ENCODE results near the gene SAG. TPM values are rescaled to one million over a fixed set of nuclear protein-coding genes. Genes with fewer than 3 reads are reported as not detected.

Gene SAG
- total and polyA plus RNA-seq, 4 donors: not detected

- Histone ChIP-seq H3K9ac (ENCODE audit: low read depth in 1 of 2, low read length in 2 of 2) (no peak overlapping the region), H3K9me3 (ENCODE audit: control insufficient read depth in 4 of 4, low read length in 3 of 4) (peaks cover 0 to 3% (median 0%) of the 10 kb centered on the region in 4 donors), H3K27me3 (ENCODE audit: control insufficient read depth in 4 of 4, insufficient read depth in 4 of 4, low read length in 3 of 4) (no peaks in the 10 kb centered on the region), H3K36me3 (ENCODE audit: control insufficient read depth in 4 of 4, insufficient read depth in 3 of 4, low read depth in 1 of 4, low read length in 3 of 4) (peaks cover 0 to 6% (median under 1%) of the 10 kb centered on the region in 4 donors), H3K27ac (ENCODE audit: low read depth in 1 of 2, low read length in 2 of 2) (no peak overlapping the region), H3K4me1 (ENCODE audit: control insufficient read depth in 4 of 4, insufficient read depth in 4 of 4, low read length in 3 of 4) (no peaks in the 10 kb centered on the region), H3K4me3 (ENCODE audit: low read depth in 1 of 3, low read length in 3 of 3) (no peak overlapping the region)
- TF ChIP-seq NR2F2 (IDR thresholded peaks at IDR 0.05): no peak
- no peak for TF ChIP-seq HNF4G (IDR thresholded peaks at IDR 0.05)
- no peak for TF ChIP-seq REST (IDR thresholded peaks at IDR 0.05)
- TF ChIP-seq, protein P1, sequence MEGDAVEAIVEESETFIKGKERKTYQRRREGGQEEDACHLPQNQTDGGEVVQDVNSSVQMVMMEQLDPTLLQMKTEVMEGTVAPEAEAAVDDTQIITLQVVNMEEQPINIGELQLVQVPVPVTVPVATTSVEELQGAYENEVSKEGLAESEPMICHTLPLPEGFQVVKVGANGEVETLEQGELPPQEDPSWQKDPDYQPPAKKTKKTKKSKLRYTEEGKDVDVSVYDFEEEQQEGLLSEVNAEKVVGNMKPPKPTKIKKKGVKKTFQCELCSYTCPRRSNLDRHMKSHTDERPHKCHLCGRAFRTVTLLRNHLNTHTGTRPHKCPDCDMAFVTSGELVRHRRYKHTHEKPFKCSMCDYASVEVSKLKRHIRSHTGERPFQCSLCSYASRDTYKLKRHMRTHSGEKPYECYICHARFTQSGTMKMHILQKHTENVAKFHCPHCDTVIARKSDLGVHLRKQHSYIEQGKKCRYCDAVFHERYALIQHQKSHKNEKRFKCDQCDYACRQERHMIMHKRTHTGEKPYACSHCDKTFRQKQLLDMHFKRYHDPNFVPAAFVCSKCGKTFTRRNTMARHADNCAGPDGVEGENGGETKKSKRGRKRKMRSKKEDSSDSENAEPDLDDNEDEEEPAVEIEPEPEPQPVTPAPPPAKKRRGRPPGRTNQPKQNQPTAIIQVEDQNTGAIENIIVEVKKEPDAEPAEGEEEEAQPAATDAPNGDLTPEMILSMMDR (IDR thresholded peaks at IDR 0.05; ENCODE audit: low read depth, low read length, missing input control): no peak
- TF ChIP-seq GABPA (IDR thresholded peaks at IDR 0.05 in 1 of 2, conservative IDR thresholded peaks at IDR 0.05 in 1 of 2): no peak
- no peak for TF ChIP-seq FOXA2 (IDR thresholded peaks at IDR 0.05)
- no peak for TF ChIP-seq EGR1 (IDR thresholded peaks at IDR 0.05; ENCODE audit: low read depth in 2 of 2)
- TF ChIP-seq, protein P2, sequence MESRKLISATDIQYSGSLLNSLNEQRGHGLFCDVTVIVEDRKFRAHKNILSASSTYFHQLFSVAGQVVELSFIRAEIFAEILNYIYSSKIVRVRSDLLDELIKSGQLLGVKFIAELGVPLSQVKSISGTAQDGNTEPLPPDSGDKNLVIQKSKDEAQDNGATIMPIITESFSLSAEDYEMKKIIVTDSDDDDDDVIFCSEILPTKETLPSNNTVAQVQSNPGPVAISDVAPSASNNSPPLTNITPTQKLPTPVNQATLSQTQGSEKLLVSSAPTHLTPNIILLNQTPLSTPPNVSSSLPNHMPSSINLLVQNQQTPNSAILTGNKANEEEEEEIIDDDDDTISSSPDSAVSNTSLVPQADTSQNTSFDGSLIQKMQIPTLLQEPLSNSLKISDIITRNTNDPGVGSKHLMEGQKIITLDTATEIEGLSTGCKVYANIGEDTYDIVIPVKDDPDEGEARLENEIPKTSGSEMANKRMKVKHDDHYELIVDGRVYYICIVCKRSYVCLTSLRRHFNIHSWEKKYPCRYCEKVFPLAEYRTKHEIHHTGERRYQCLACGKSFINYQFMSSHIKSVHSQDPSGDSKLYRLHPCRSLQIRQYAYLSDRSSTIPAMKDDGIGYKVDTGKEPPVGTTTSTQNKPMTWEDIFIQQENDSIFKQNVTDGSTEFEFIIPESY (IDR thresholded peaks at IDR 0.05): no peak
- TF ChIP-seq RAD21 (IDR thresholded peaks at IDR 0.05): no peak
- TF ChIP-seq, protein P3, sequence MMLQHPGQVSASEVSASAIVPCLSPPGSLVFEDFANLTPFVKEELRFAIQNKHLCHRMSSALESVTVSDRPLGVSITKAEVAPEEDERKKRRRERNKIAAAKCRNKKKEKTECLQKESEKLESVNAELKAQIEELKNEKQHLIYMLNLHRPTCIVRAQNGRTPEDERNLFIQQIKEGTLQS (IDR thresholded peaks at IDR 0.05): no peak
- 94% methylated on average over 2 of the region's 2 CpGs for WGBS
- no peak for DNase-seq (ENCODE audit: low spot score)
Measured at GRCh38 chr2:233362742-233363141, 55.1 kb downstream of the SAG start.

DNA sequence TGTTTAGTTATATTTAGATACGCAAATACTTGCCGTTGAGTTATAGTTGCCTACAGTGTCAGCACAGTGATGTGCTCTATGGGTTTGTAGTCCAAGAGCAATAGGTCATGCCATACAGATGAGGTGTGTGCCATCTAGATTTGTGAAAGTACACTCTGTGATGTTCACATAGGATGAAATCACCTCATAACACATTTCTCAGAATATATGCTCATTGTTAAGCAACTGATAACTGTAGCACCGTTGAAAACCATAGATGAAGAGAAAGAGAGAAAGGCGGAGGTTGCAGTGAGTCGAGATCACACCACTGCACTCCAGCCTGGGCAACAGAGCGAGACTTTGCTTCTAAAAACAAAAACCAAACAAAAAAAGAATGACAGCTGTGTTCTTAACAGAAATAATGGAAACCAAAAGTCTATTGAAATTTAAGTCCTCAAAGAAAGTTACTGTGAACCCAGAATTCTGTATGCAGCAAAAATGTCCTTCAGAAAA is 56.2 kb downstream of the SAG start:
- WGBS: 95% methylated on average over 6 of the region's 6 CpGs
- Histone ChIP-seq H3K9ac (ENCODE audit: low read depth in 1 of 2, low read length in 2 of 2) (no peak overlapping the region), H3K4me3 (ENCODE audit: low read depth in 1 of 3, low read length in 3 of 3) (no peak overlapping the region), H3K9me3 (ENCODE audit: control insufficient read depth in 4 of 4, low read length in 3 of 4) (peaks cover 0 to 3% (median 0%) of the 10 kb centered on the region in 4 donors), H3K4me1 (ENCODE audit: control insufficient read depth in 4 of 4, insufficient read depth in 4 of 4, low read length in 3 of 4) (no peaks in the 10 kb centered on the region), H3K36me3 (ENCODE audit: control insufficient read depth in 4 of 4, insufficient read depth in 3 of 4, low read depth in 1 of 4, low read length in 3 of 4) (peaks cover 0 to 6% (median under 1%) of the 10 kb centered on the region in 4 donors), H3K27ac (ENCODE audit: low read depth in 1 of 2, low read length in 2 of 2) (no peak overlapping the region), H3K27me3 (ENCODE audit: control insufficient read depth in 4 of 4, insufficient read depth in 4 of 4, low read length in 3 of 4) (no peaks in the 10 kb centered on the region)
- no peak for DNase-seq (ENCODE audit: low spot score)
- TF ChIP-seq TAF1 (conservative IDR thresholded peaks at IDR 0.05): no peak
- no peak for TF ChIP-seq HNF4G (IDR thresholded peaks at IDR 0.05)
- TF ChIP-seq RAD21 (IDR thresholded peaks at IDR 0.05): no peak
- TF ChIP-seq FOXA1 (IDR thresholded peaks at IDR 0.05): no peak
- TF ChIP-seq, protein P2 (IDR thresholded peaks at IDR 0.05): no peak
- TF ChIP-seq, protein P1 (IDR thresholded peaks at IDR 0.05; ENCODE audit: low read depth, low read length, missing input control): no peak
- no peak for TF ChIP-seq GABPA (IDR thresholded peaks at IDR 0.05 in 1 of 2, conservative IDR thresholded peaks at IDR 0.05 in 1 of 2)
- TF ChIP-seq EGR1 (IDR thresholded peaks at IDR 0.05; ENCODE audit: low read depth in 2 of 2): no peak
- TF ChIP-seq HNF4A (conservative IDR thresholded peaks at IDR 0.05): no peak
- TF ChIP-seq YY1 (IDR thresholded peaks at IDR 0.05): no peak
- TF ChIP-seq MAX (IDR thresholded peaks at IDR 0.05): no peak

Data from liver (tissue), 9 donors.